Right lobe of liver (tissue), 4 donors: ENCODE data around the gene PACRG.

Experiments used
- CTCF ChIP-seq, 4 donors: fragments of 200-600 bp in 3 of 4; fragments of 450-650 bp in 1 of 4; IDR thresholded peaks; one replicate each; pipeline versions ENCODE4 v1.5.1 to v1.8.0; 2016 to 2022; ENCODE audit warnings: antibody characterized with exemption in 4 of 4, mild to moderate bottlenecking in 2 of 4
- POLR2A ChIP-seq: fragments of 450-650 bp; IDR thresholded peaks from one replicate; pipeline ENCODE4 v1.6.1; 2017; ENCODE audit warnings: antibody characterized with exemption, mild to moderate bottlenecking
- donor health status: DM: no; HTN: no; CAD: no.
- donor health status: DM: no; HTN: no; CAD: no.
- donor health status: DM: no; HTN: yes; CAD: no.

GRCh38 chr6:163048345-163048744 lies 320.6 kb downstream of the PACRG start:
- TF ChIP-seq CTCF (IDR thresholded peaks at IDR 0.05) = no peak
- TF ChIP-seq POLR2A = no peak
